Thoracic aorta (tissue), 2 donors: ENCODE data around the gene CHMP6. TPM values are rescaled to one million over a fixed set of nuclear protein-coding genes. Genes with fewer than 3 reads are reported as not detected.

ENCODE experiments used
- ATAC-seq: fragments of 150-250 bp; one replicate; pipeline ENCODE4 v1.8.0; 2017; ENCODE audit warnings: low read depth; ENCODE audit not compliant: insufficient number of reproducible peaks, low FRiP score
- DNase-seq: peaks from one replicate; pipeline ENCODE4 v3.0.0-alpha.2; 2020; ENCODE audit warnings: low spot score
- H3K27ac ChIP-seq, 2 donors: fragments of 200-600 bp; sonication (generic); 1 replicate in 1 of 2; 2 replicates in 1 of 2; pipeline ENCODE4 v1.5.1; 2016; ENCODE audit warnings: mild to moderate bottlenecking in 2 of 2, moderate library complexity in 2 of 2
- H3K27me3 ChIP-seq: fragments of 200-600 bp; sonication (generic); replicated peaks from 2 replicates; pipeline ENCODE4 v1.6.0; 2016; ENCODE audit warnings: mild to moderate bottlenecking; ENCODE audit not compliant: insufficient read depth
- H3K36me3 ChIP-seq: fragments of 200-600 bp; sonication (generic); one replicate; pipeline ENCODE4 v1.5.1; 2016
- H3K4me1 ChIP-seq, 2 donors: fragments of 200-600 bp; sonication (generic); 1 replicate in 1 of 2; 2 replicates in 1 of 2; pipeline versions ENCODE4 v1.5.1 to v1.6.0; 2016; ENCODE audit warnings: low read depth in 2 of 2, mild to moderate bottlenecking in 1 of 2; ENCODE audit not compliant: control insufficient read depth in 1 of 2
- H3K4me3 ChIP-seq: fragments of 200-600 bp; sonication (generic); 2 replicates; pipeline ENCODE4 v1.5.1; 2016; ENCODE audit warnings: mild to moderate bottlenecking
- H3K9me3 ChIP-seq: fragments of 200-600 bp; sonication (generic); 2 replicates; pipeline ENCODE4 v1.5.1; 2016
- total RNA-seq, 2 donors: library from RNA; depleted of rRNA; stranded (reverse); fragments of >200 nt; gene quantifications; one replicate each; pipeline versions ENCODE4 v1.1.0 to v1.2.3, GENCODE V29; 2016
- TF ChIP-seq, protein P1 (sequence below): fragments of 200-600 bp; sonication (generic); IDR thresholded peaks from one replicate; pipeline ENCODE4 v1.5.1; 2019; ENCODE audit warnings: antibody characterized with exemption

The CHMP6 gene
- total RNA-seq, 2 donors from 2014 or later = 20.2 to 38.0 TPM

DNA sequence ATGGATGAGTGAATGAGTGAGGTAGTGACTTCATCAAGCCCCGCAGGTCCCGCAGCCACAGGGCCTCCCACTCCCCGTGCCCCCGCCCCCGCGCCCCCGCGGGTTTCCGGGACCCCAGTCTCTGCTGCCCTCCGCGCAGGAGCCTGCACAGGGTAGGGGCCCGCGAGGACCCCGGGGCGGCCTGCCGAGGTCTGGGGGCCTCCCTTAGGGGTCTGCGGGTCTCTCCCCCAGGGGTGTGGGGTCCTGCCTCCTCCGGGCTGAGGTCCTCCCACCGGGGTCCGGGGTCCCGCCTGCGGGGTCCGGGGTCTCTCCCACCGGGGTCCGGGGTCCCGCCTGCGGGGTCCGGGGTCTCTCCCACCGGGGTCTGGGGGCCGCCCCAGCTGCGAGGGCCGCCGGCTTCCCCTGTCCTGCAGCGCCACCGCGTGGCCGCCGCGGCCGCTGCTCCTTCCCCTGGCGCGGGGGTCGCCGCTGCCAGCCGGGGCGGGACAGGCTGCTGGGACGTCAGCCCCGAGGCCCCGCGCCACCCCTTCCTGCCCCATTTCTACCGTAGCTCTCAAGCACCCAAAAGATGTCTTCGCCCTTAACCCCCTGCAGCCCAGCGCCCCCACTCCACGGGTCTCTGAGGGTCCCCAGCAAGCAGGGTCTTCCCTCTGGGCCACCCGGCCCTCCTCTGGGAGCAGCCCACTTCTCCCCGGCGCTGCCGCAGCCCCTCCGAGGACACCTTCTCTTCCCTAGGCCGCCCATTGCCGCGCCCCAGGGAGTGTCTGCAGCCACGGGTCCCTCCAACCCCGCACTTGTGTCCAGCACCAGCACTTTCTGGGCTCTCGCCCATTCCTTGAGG lies 10.4 kb upstream of the CHMP6 start:
- peaks cover 6 to 24% of the 10 kb centered on the region in 2 donors for H3K4me1 ChIP-seq
- H3K4me3 ChIP-seq = peak overlapping the region; percentile 46
- DNase-seq (no peak), ATAC-seq (no peak)
- TF ChIP-seq, protein P1, sequence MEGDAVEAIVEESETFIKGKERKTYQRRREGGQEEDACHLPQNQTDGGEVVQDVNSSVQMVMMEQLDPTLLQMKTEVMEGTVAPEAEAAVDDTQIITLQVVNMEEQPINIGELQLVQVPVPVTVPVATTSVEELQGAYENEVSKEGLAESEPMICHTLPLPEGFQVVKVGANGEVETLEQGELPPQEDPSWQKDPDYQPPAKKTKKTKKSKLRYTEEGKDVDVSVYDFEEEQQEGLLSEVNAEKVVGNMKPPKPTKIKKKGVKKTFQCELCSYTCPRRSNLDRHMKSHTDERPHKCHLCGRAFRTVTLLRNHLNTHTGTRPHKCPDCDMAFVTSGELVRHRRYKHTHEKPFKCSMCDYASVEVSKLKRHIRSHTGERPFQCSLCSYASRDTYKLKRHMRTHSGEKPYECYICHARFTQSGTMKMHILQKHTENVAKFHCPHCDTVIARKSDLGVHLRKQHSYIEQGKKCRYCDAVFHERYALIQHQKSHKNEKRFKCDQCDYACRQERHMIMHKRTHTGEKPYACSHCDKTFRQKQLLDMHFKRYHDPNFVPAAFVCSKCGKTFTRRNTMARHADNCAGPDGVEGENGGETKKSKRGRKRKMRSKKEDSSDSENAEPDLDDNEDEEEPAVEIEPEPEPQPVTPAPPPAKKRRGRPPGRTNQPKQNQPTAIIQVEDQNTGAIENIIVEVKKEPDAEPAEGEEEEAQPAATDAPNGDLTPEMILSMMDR = peak; percentile 77
- H3K36me3 ChIP-seq = no peaks in the 10 kb centered on the region
- H3K27me3 ChIP-seq = no peaks in the 10 kb centered on the region
- no peak overlapping the region for H3K27ac ChIP-seq
- H3K9me3 ChIP-seq = no peaks in the 10 kb centered on the region

DNA sequence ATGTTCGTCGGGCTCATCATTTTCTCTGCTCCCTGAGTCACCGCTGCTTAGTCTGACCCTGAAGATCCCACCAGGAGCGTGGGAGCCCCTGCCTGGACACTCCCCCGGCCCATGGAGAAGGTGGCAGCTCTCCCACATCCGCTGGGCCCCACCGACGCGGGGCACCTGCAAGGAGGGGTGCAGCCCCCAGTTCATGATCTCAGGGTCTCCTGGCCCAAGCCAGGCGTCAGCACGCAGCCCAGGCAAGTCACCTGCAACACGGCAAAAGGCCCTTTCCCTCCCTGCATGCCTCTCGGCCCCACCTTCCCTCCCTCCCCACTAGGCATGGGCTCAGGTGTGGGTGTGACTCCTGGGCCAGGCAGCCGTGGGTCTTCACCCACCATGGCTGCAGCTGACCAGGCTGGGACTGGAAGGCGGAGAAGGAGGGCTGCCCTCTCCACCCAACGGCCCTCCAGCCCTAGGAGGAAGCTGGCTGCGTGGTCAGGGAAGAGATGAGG lies 9.7 kb upstream of the CHMP6 start:
- Histone ChIP-seq H3K9me3 (no peaks in the 10 kb centered on the region), H3K4me3 (no peak overlapping the region), H3K4me1 (peaks cover 6 to 27% of the 10 kb centered on the region in 2 donors), H3K27ac (no peak overlapping the region), H3K27me3 (no peaks in the 10 kb centered on the region), H3K36me3 (no peaks in the 10 kb centered on the region)
- ATAC-seq = no peak
- TF ChIP-seq, protein P1 = no peak
- no peak for DNase-seq

DNA sequence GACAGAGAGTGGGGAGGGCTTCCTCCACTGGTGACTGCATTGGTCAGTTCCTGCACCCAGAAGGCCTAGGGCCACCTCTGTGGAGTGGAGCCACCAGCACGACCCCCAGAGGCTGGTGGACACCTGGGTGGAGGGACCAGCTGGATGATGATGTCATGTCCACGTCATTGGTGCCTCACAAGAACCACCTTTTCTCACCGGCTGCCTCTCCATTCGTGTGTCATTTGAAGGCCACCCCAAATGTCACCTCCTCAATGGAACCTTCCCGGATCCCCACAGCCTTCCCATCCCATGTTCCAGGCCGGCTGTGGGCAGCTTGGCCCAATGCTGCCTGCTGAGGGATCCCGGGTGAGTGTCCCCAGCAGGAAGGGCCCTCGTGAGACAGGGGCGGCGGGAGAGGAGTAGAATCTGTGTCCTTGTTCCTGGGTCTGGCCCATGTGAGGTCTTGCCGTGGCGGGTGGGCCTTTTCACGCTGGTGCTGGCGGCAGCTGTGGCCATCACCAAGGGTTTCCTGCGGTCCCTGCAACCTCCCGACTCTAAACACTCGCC lies 9.1 kb upstream of the CHMP6 start:
- ATAC-seq (no peak), DNase-seq (no peak)
- TF ChIP-seq, protein P1 = no peak
- Histone ChIP-seq H3K4me1 (peaks cover 8 to 32% of the 10 kb centered on the region in 2 donors), H3K27ac (no peak overlapping the region), H3K36me3 (no peaks in the 10 kb centered on the region), H3K27me3 (no peaks in the 10 kb centered on the region), H3K4me3 (no peak overlapping the region), H3K9me3 (no peaks in the 10 kb centered on the region)

DNA sequence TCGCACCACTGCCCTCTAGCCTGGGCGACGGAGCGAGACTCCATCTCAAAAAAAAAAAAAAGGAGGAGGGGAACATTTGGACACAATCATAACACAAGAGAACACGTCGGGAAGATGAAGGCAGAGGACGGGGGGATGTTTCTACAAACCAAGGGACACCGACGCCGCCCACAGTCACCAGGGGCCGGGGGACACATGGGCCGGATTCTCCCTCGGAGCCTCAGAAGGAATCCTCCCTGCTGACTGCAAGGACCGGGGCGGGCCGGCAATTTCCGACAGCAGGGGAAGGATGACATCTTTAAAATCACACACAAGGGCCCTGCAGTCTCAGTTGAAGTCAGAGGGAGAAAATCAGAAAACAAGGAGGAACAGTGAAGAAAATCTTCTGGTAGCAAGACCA lies 8.1 kb upstream of the CHMP6 start:
- peak overlapping the region in 1 of 2 donors; percentile 70 for H3K27ac ChIP-seq
- no peaks in the 10 kb centered on the region for H3K36me3 ChIP-seq
- no peaks in the 10 kb centered on the region for H3K9me3 ChIP-seq
- H3K4me3 ChIP-seq = no peak overlapping the region
- DNase-seq = no peak
- ATAC-seq = no peak
- no peaks in the 10 kb centered on the region for H3K27me3 ChIP-seq
- H3K4me1 ChIP-seq = peaks cover 9 to 43% of the 10 kb centered on the region in 2 donors
- TF ChIP-seq, protein P1 = no peak

DNA sequence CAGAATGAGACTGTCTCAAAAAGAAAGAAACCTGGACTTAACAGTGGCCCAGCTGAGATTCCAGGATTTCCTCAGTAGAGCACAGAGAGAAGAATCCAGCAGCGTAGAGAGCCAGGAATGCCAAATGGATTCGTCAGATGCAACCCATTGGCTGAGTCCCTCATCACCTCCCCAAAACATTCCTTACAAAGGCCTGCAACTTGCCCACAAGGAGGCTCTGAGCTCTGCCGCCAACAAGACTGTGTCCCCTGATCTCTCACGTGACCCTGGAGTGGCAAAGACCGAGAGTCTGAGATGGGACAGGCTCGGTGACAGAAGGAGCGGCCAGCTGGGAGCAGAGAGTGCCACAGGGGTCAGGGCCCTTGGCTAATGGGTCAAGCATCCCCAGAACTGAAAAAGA lies 6.9 kb upstream of the CHMP6 start:
- Histone ChIP-seq H3K4me3 (no peak overlapping the region), H3K4me1 (peaks cover 12 to 52% of the 10 kb centered on the region in 2 donors), H3K36me3 (no peaks in the 10 kb centered on the region), H3K9me3 (no peaks in the 10 kb centered on the region), H3K27ac (peak overlapping the region; percentile 65 to 70), H3K27me3 (no peaks in the 10 kb centered on the region)
- no peak for DNase-seq
- peak; percentile 68 for ATAC-seq
- TF ChIP-seq, protein P1 = no peak
